ENCODE data around the gene CCDC80. TPM values are rescaled to one million over a fixed set of nuclear protein-coding genes. Genes with fewer than 3 reads are reported as not detected.

The CCDC80 gene
- total and polyA plus RNA-seq, 9 of the 15 experiments (the other 6 are each of a cell fraction or from before 2014, with no cell fraction given): 0.17 to 2.0 (median 1.1) TPM

DNA sequence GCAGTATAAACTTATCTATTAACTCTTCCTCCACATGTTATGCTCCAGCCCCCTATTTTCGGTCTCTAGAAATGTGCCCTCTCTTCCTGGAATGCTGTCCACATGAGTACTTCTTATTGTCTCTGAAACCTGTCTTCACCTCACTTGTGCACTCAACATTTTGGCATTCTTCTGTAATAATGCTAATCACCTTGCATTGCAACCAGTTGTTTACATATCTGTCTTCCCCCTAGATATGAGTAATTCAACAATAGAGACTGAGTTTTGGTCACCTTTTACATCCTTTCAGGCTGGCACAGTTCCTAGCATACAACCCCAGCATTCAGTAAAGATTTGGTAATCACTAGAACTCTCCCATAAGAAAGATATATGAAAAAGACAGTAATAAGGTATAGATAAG is 17.2 kb downstream of the CCDC80 start:
- TF ChIP-seq, protein P1, sequence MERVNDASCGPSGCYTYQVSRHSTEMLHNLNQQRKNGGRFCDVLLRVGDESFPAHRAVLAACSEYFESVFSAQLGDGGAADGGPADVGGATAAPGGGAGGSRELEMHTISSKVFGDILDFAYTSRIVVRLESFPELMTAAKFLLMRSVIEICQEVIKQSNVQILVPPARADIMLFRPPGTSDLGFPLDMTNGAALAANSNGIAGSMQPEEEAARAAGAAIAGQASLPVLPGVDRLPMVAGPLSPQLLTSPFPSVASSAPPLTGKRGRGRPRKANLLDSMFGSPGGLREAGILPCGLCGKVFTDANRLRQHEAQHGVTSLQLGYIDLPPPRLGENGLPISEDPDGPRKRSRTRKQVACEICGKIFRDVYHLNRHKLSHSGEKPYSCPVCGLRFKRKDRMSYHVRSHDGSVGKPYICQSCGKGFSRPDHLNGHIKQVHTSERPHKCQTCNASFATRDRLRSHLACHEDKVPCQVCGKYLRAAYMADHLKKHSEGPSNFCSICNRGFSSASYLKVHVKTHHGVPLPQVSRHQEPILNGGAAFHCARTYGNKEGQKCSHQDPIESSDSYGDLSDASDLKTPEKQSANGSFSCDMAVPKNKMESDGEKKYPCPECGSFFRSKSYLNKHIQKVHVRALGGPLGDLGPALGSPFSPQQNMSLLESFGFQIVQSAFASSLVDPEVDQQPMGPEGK (CRISPR knock-in tag; IDR thresholded peaks at IDR 0.05; ENCODE audit: borderline replicate concordance): no peak
- TF ChIP-seq PRPF4 (IDR thresholded peaks at IDR 0.05; ENCODE audit: insufficient read depth, low read depth, low read length, poor library complexity, severe bottlenecking) (no peak), MXI1 (IDR thresholded peaks at IDR 0.05; ENCODE audit: low read depth, low read length) (no peak), RAD21 (CRISPR knock-in tag; conservative IDR thresholded peaks at IDR 0.05 in 1 of 2, IDR thresholded peaks at IDR 0.05 in 1 of 2) (no peak), ZNF561 (CRISPR knock-in tag; conservative IDR thresholded peaks at IDR 0.05) (no peak), ZNF507 (tag; conservative IDR thresholded peaks at IDR 0.05) (no peak), DPF2 (IDR thresholded peaks at IDR 0.05) (no peak), ZNF699 (CRISPR knock-in tag; IDR thresholded peaks at IDR 0.05; ENCODE audit: insufficient replicate concordance) (no peak), POLR2G (IDR thresholded peaks at IDR 0.05; ENCODE audit: low read depth, low read length) (no peak), ZSCAN29 (IDR thresholded peaks at IDR 0.05) (no peak), POLR2AphosphoS2 (IDR thresholded peaks at IDR 0.05; ENCODE audit: low read length) (no peak), ETV5 (CRISPR knock-in tag; IDR thresholded peaks at IDR 0.05; ENCODE audit: low read depth) (no peak), RFX5 (IDR thresholded peaks at IDR 0.05; ENCODE audit: low read depth, low read length) (no peak), YY1 (IDR thresholded peaks at IDR 0.05; ENCODE audit: borderline replicate concordance in 1 of 3, control insufficient read depth in 1 of 3, extremely low read depth in 1 of 3, insufficient read depth in 3 of 3, insufficient read length in 1 of 3, insufficient replicate concordance in 2 of 3, low read depth in 1 of 3, low read length in 2 of 3) (no peak), NFE2 (IDR thresholded peaks at IDR 0.05; ENCODE audit: low read depth) (no peak), RFX1 (IDR thresholded peaks at IDR 0.05) (no peak), RBFOX2 (IDR thresholded peaks at IDR 0.05; ENCODE audit: low read depth, low read length) (no peak), ZNF717 (CRISPR knock-in tag; IDR thresholded peaks at IDR 0.05) (no peak), ERF (CRISPR knock-in tag; IDR thresholded peaks at IDR 0.05) (no peak)
- no peak overlapping the region for H3K4me3 ChIP-seq
- WGBS (ENCODE audit: insufficient coverage, low coverage, missing lambda C conversion rate): no CpG with 5 or more reads among the region's 1 CpG
- H3K9me1 ChIP-seq (ENCODE audit: control insufficient read depth, insufficient read depth, low read length): no peaks in the 10 kb centered on the region
- no peaks in the 10 kb centered on the region for H3K36me3 ChIP-seq (ENCODE audit: control insufficient read depth, insufficient read depth, low read length)
- H2AFZ ChIP-seq (ENCODE audit: low read depth, low read length): no peak overlapping the region
- DNase-seq (ENCODE audit: extremely low read depth in 1 of 4, low spot score in 3 of 4) (no peak), FAIRE-seq (no peak), ATAC-seq (no peak)
- BruUV-seq (replicated peaks): no TSS peak
- H3K9ac ChIP-seq (ENCODE audit: insufficient read depth in 1 of 2, low read depth in 2 of 2, low read length in 2 of 2): no peak overlapping the region
- ChIA-PET POLR2A (no interaction called here), CTCF (ENCODE audit: low intra/inter-chr PET ratio) (no interaction called here)
- H3K27me3 ChIP-seq (ENCODE audit: control insufficient read depth in 2 of 2, insufficient read depth in 2 of 2, low read length in 2 of 2): no peaks in the 10 kb centered on the region
- no peak overlapping the region for H3K4me2 ChIP-seq (ENCODE audit: insufficient read depth, low read length)
- no peaks in the 10 kb centered on the region for H3K79me2 ChIP-seq (ENCODE audit: control insufficient read depth, insufficient read depth, low read length)
- in situ Hi-C loops (cut with MboI) (no loop called here), intact Hi-C loops (cut with micrococcal nuclease) (no loop called here)
- no peak overlapping the region for H3K27ac ChIP-seq (ENCODE audit: extremely low read depth, low read depth, low read length)
- no peaks in the 10 kb centered on the region for H3K9me3 ChIP-seq (replicated peaks; ENCODE audit: control insufficient read depth, insufficient read depth, low read depth, low read length)
- no peaks in the 10 kb centered on the region for H4K20me1 ChIP-seq (replicated peaks; ENCODE audit: control insufficient read depth, insufficient read depth, low read length)
- peaks cover 0 to 5% of the 10 kb centered on the region in 2 experiments; a peak in 3 of 5 replicates for H3K4me1 ChIP-seq (replicated peaks in 1 of 2; ENCODE audit: control insufficient read depth in 2 of 2, insufficient read depth in 2 of 2, low read length in 2 of 2)

Data from K562 (cell line).